VCaP (cell line): Measurements from ENCODE around the gene ARIH2.

Experiments
- H3K27ac ChIP-seq: fragments of 450-650 bp; 2 replicates; pipeline ENCODE4 v1.5.1; 2017
- CTCF ChIP-seq: fragments of 450-650 bp; conservative IDR thresholded peaks from 2 replicates; pipeline ENCODE4 v1.5.1; 2017; ENCODE audit warnings: mild to moderate bottlenecking, moderate library complexity

Gene ARIH2

GRCh38 chr3:48979451-48979850, 60.8 kb downstream of the ARIH2 start:
- no peak overlapping the region for H3K27ac ChIP-seq
- no peak for TF ChIP-seq CTCF

GRCh38 chr3:48980295-48980694, 61.7 kb downstream of the ARIH2 start:
- no peak for TF ChIP-seq CTCF
- no peak overlapping the region for H3K27ac ChIP-seq

- TF ChIP-seq CTCF, result no peak
- no peak overlapping the region for H3K27ac ChIP-seq
Observed at GRCh38 chr3:48982016-48982415, 63.4 kb downstream of the ARIH2 start.

- TF ChIP-seq CTCF, result no peak
- no peak overlapping the region for H3K27ac ChIP-seq
Observed at GRCh38 chr3:48982686-48983085, 64.0 kb downstream of the ARIH2 start.

- 0 out of 2 replicates have a peak overlapping the region, but pooled peaks have one; percentile 7 for H3K27ac ChIP-seq
- TF ChIP-seq CTCF, result no peak
Observed at GRCh38 chr3:48983096-48983495, 64.5 kb downstream of the ARIH2 start.

GRCh38 chr3:48984663-48985062, 66.0 kb downstream of the ARIH2 start:
- no peak overlapping the region; the same call in 1 of the 2 replicates for H3K27ac ChIP-seq
- no peak for TF ChIP-seq CTCF

GRCh38 chr3:48985831-48986376, 67.3 kb downstream of the ARIH2 start:
- 0 out of 2 replicates have a peak overlapping the region, but pooled peaks have one; percentile 99 for H3K27ac ChIP-seq
- TF ChIP-seq CTCF, result no peak
